ENCODE measurements around the gene DOCK7. TPM values are rescaled to one million over a fixed set of nuclear protein-coding genes. Genes with fewer than 3 reads are reported as not detected.

DOCK7 gene
- total RNA-seq, 2 donors from 2014 or later = 11.5 to 11.8 TPM

- peak overlapping the region; percentile 30 for H3K4me3 Mint-ChIP-seq
- peaks cover 0 to 3% of the 10 kb centered on the region in 2 donors for H3K27me3 Mint-ChIP-seq
- H3K27ac Mint-ChIP-seq = peak overlapping the region; percentile 97 to 99
These were observed 253.6 kb downstream of the DOCK7 start for GRCh38 chr1:62434618-62435001.

DNA sequence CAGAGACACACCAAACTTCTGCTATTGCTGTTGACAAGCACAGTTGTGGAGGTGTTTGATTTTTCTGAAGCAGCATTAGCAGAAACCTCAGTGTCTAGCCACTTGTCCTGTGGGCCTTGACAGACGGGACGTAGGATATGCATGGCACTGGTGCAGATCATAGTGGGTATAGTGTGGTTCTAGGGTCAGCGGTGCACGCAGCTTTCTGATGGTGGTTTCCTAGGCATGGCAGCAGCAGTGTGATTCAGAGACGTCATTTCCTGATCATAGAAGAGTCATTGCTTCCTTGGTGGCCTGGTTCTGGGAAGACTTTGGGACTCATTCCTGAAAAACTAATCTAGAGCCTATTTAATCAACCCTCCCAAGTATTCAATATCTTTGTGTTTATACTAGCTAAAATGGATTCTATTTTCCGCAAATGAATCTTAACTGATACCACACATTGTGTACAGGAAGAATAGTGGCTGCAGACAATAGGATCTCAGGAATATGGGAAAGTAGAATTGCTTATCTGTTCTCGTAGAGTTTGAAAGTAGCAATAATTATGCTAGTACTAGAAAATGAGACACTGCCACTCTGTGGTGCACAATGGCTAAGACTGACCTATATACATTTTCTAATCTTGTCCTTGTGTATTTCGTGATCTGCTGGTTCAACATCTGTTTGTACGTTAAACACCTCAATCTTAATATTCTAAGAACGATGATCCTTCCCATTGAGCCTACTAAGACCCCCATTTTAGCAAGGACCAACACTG lies 254.1 kb downstream of the DOCK7 start:
- Mint-ChIP-seq H3K36me3 (peaks cover 17% of the 10 kb centered on the region), H3K4me1 (ENCODE audit: low read depth in 2 of 2) (peaks cover 14 to 21% of the 10 kb centered on the region in 2 donors), H3K4me3 (peak overlapping the region; percentile 38), H3K9me3 (peaks cover 4% of the 10 kb centered on the region), H3K27me3 (peaks cover 0 to 3% of the 10 kb centered on the region in 2 donors), H3K27ac (no peak overlapping the region)
- ATAC-seq (no peak), DNase-seq (ENCODE audit: low spot score) (no peak)

More at GRCh38 chr1:62434618-62435001, 253.6 kb downstream of the DOCK7 start:
- Mint-ChIP-seq H3K9me3 (peaks cover 4% of the 10 kb centered on the region), H3K36me3 (peaks cover 17% of the 10 kb centered on the region), H3K4me1 (ENCODE audit: low read depth in 2 of 2) (peaks cover 14 to 21% of the 10 kb centered on the region in 2 donors)
- no peak for DNase-seq (ENCODE audit: low spot score)
- no peak for ATAC-seq

GRCh38 chr1:62429581-62429980 lies 258.6 kb downstream of the DOCK7 start:
- ATAC-seq = no peak
- peaks cover 0 to 3% of the 10 kb centered on the region in 2 donors for H3K27me3 Mint-ChIP-seq
- H3K36me3 Mint-ChIP-seq = no peaks in the 10 kb centered on the region
- H3K9me3 Mint-ChIP-seq = no peaks in the 10 kb centered on the region
- no peaks in the 10 kb centered on the region for H3K4me1 Mint-ChIP-seq (ENCODE audit: low read depth in 2 of 2)
- H3K27ac Mint-ChIP-seq = no peak overlapping the region
- DNase-seq (ENCODE audit: low spot score) = no peak
- H3K4me3 Mint-ChIP-seq = no peak overlapping the region

DNA sequence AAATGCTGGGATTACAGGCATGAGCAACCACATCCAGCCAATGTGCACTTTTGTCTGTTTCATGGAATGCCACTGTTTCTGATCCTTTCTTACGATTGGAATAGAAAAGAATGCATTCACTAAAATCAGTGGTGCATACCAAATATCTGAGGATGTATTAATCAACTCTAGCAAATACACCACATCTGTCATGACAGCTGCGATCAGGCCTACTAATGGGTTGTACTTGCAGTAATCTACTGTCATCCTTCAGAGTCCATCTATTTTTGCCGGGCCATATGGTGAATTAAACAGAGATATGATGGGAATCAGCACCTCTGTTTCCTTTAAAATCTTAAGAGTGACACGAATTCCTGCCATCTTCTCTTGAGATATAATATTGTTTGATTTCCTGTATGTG lies 259.8 kb downstream of the DOCK7 start:
- H3K9me3 Mint-ChIP-seq = no peaks in the 10 kb centered on the region
- no peak overlapping the region for H3K27ac Mint-ChIP-seq
- DNase-seq (ENCODE audit: low spot score) (no peak), ATAC-seq (no peak)
- no peaks in the 10 kb centered on the region for H3K4me1 Mint-ChIP-seq (ENCODE audit: low read depth in 2 of 2)
- peaks cover 0 to 3% of the 10 kb centered on the region in 2 donors for H3K27me3 Mint-ChIP-seq
- H3K4me3 Mint-ChIP-seq = no peak overlapping the region
- no peaks in the 10 kb centered on the region for H3K36me3 Mint-ChIP-seq

GRCh38 chr1:62426794-62427193 lies 261.4 kb downstream of the DOCK7 start:
- no peak for ATAC-seq
- Mint-ChIP-seq H3K4me3 (no peak overlapping the region), H3K27ac (no peak overlapping the region), H3K9me3 (no peaks in the 10 kb centered on the region), H3K27me3 (peaks cover 0 to 3% of the 10 kb centered on the region in 2 donors), H3K36me3 (no peaks in the 10 kb centered on the region), H3K4me1 (ENCODE audit: low read depth in 2 of 2) (no peaks in the 10 kb centered on the region)
- no peak for DNase-seq (ENCODE audit: low spot score)

GRCh38 chr1:62426237-62426636 lies 261.9 kb downstream of the DOCK7 start:
- no peak for DNase-seq (ENCODE audit: low spot score)
- no peak overlapping the region for H3K4me3 Mint-ChIP-seq
- ATAC-seq = no peak
- H3K27me3 Mint-ChIP-seq = peaks cover 0 to 2% of the 10 kb centered on the region in 2 donors
- H3K27ac Mint-ChIP-seq = no peak overlapping the region
- no peaks in the 10 kb centered on the region for H3K9me3 Mint-ChIP-seq
- no peaks in the 10 kb centered on the region for H3K4me1 Mint-ChIP-seq (ENCODE audit: low read depth in 2 of 2)
- H3K36me3 Mint-ChIP-seq = no peaks in the 10 kb centered on the region

DNA sequence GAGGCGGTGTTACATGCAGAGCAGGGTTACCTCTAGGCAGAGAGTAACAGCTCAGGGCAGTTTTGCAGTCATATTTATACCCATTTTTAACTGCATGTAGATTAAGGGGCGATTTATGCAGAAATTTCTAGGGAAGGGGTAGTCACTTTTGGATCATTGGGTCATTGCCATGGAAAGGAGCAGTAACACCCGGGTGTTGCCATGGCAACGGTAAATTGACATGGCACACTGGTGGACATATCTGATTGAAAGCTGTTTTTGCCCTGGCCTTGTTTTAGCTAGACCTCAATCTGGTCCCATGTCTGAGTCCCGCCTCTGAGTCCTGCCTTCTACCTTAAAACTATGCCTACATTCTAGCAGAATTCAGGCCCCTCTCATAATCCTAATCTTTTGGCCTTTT lies 263.1 kb downstream of the DOCK7 start:
- Mint-ChIP-seq H3K36me3 (no peaks in the 10 kb centered on the region), H3K4me1 (ENCODE audit: low read depth in 2 of 2) (no peaks in the 10 kb centered on the region), H3K27me3 (no peaks in the 10 kb centered on the region), H3K4me3 (no peak overlapping the region), H3K27ac (no peak overlapping the region), H3K9me3 (no peaks in the 10 kb centered on the region)
- ATAC-seq = no peak
- DNase-seq (ENCODE audit: low spot score) = no peak

DNA sequence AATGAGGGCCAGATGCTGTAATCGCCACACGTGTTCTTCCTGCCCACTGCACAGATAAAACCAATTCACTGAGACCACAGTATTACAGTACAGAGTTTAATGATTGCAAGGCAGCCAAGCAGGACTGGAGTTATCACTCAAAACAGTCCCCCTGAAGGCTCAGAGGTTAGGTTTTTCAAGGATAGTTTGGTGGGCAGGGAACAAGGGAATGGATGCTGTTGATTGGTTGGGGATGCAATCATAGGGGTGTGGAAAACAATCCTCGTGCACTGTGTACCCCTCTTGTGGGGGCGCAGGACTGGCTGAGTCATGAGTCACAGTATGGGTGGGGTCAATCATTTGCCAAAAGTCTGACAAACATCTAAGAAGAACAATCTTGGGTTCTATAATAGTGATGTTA lies 263.8 kb downstream of the DOCK7 start:
- H3K9me3 Mint-ChIP-seq = no peaks in the 10 kb centered on the region
- H3K36me3 Mint-ChIP-seq = no peaks in the 10 kb centered on the region
- ATAC-seq (no peak), DNase-seq (ENCODE audit: low spot score) (no peak)
- H3K4me1 Mint-ChIP-seq (ENCODE audit: low read depth in 2 of 2) = no peaks in the 10 kb centered on the region
- H3K4me3 Mint-ChIP-seq = no peak overlapping the region
- no peaks in the 10 kb centered on the region for H3K27me3 Mint-ChIP-seq
- H3K27ac Mint-ChIP-seq = peak overlapping the region in 1 of 2 donors; percentile 21

DNA sequence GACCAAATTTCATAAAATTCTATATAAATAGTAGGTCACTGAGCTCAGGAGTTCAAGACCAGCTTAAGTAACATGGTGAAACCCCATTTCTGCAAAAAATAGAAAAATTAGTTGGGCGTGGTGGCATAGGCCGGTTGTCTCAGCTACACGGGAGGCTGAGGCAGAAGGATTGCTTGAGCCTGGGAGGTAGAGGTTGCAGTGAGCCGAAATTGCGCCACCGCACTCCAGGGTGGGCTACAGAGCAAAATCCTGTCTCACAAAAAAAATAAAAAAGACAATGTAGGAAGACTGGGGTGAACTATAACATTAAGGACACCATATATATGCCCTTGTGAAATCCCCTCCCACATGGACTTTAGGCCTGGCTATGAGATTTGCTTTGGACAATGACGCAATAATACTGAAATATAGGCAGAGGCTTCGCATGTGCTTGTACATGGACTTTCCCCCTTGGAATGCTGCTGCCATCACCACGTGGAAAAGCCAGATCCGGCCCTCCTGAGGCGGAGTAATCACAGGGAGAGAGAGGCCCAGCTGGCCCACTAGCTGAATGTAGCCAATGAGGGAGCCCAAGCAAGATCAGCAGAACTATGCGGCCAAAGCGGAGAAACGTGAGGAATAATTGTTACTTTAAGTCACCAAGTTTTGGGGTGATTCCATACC lies 264.5 kb downstream of the DOCK7 start:
- no peak for DNase-seq (ENCODE audit: low spot score)
- no peaks in the 10 kb centered on the region for H3K9me3 Mint-ChIP-seq
- no peaks in the 10 kb centered on the region for H3K27me3 Mint-ChIP-seq
- no peak overlapping the region for H3K27ac Mint-ChIP-seq
- ATAC-seq = no peak
- H3K36me3 Mint-ChIP-seq = no peaks in the 10 kb centered on the region
- no peaks in the 10 kb centered on the region for H3K4me1 Mint-ChIP-seq (ENCODE audit: low read depth in 2 of 2)
- H3K4me3 Mint-ChIP-seq = no peak overlapping the region

GRCh38 chr1:62420214-62420613 lies 268.0 kb downstream of the DOCK7 start:
- no peak for ATAC-seq
- H3K4me3 Mint-ChIP-seq = no peak overlapping the region
- no peaks in the 10 kb centered on the region for H3K36me3 Mint-ChIP-seq
- no peaks in the 10 kb centered on the region for H3K27me3 Mint-ChIP-seq
- H3K27ac Mint-ChIP-seq = no peak overlapping the region
- no peaks in the 10 kb centered on the region for H3K9me3 Mint-ChIP-seq
- H3K4me1 Mint-ChIP-seq (ENCODE audit: low read depth in 2 of 2) = no peaks in the 10 kb centered on the region
- DNase-seq (ENCODE audit: low spot score) = no peak

- no peak overlapping the region for H3K4me3 Mint-ChIP-seq
- no peaks in the 10 kb centered on the region for H3K4me1 Mint-ChIP-seq (ENCODE audit: low read depth in 2 of 2)
- H3K9me3 Mint-ChIP-seq = no peaks in the 10 kb centered on the region
- no peaks in the 10 kb centered on the region for H3K27me3 Mint-ChIP-seq
- H3K27ac Mint-ChIP-seq = no peak overlapping the region
- DNase-seq (ENCODE audit: low spot score) = no peak
- no peak for ATAC-seq
- no peaks in the 10 kb centered on the region for H3K36me3 Mint-ChIP-seq
These were observed 270.7 kb downstream of the DOCK7 start for GRCh38 chr1:62417351-62417999.

GRCh38 chr1:62415687-62416086 lies 272.5 kb downstream of the DOCK7 start:
- Mint-ChIP-seq H3K4me1 (ENCODE audit: low read depth in 2 of 2) (no peaks in the 10 kb centered on the region), H3K27ac (no peak overlapping the region), H3K36me3 (no peaks in the 10 kb centered on the region), H3K4me3 (no peak overlapping the region), H3K9me3 (no peaks in the 10 kb centered on the region), H3K27me3 (peaks cover 0 to 2% of the 10 kb centered on the region in 2 donors)
- ATAC-seq (no peak), DNase-seq (ENCODE audit: low spot score) (no peak)

GRCh38 chr1:62407398-62408009 lies 280.7 kb downstream of the DOCK7 start:
- Mint-ChIP-seq H3K9me3 (no peaks in the 10 kb centered on the region), H3K4me1 (ENCODE audit: low read depth in 2 of 2) (no peaks in the 10 kb centered on the region), H3K36me3 (no peaks in the 10 kb centered on the region), H3K27me3 (peaks cover 0 to 2% of the 10 kb centered on the region in 2 donors), H3K4me3 (no peak overlapping the region), H3K27ac (no peak overlapping the region)
- DNase-seq (ENCODE audit: low spot score) (no peak), ATAC-seq (no peak)

GRCh38 chr1:62406576-62406975 lies 281.6 kb downstream of the DOCK7 start:
- no peaks in the 10 kb centered on the region for H3K9me3 Mint-ChIP-seq
- ATAC-seq = no peak
- no peak overlapping the region for H3K27ac Mint-ChIP-seq
- no peaks in the 10 kb centered on the region for H3K4me1 Mint-ChIP-seq (ENCODE audit: low read depth in 2 of 2)
- no peak overlapping the region for H3K4me3 Mint-ChIP-seq
- no peak for DNase-seq (ENCODE audit: low spot score)
- no peaks in the 10 kb centered on the region for H3K36me3 Mint-ChIP-seq
- no peaks in the 10 kb centered on the region for H3K27me3 Mint-ChIP-seq
